ENCODE results near the gene FFAR1.
A peak's percentile ranks its signal among the peaks of the same experiment; 100 is the strongest.

Gene FFAR1

DNA sequence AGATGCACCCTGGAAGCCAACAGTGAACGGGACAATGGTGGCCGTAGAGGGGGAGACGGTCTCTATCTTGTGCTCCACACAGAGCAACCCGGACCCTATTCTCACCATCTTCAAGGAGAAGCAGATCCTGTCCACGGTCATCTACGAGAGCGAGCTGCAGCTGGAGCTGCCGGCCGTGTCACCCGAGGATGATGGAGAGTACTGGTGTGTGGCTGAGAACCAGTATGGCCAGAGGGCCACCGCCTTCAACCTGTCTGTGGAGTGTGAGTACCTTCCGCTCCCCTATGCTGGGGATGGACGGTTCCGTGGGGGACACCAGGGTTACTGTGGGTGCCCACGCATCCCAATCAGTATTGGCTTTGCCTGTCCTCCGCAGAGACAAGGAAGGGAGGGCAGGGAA lies 45.3 kb upstream of the FFAR1 start:
- TF ChIP-seq CTCF (IDR thresholded peaks at IDR 0.05; ENCODE audit: insufficient read depth, missing control alignments), result no peak
- FAIRE-seq (no peak), DNase-seq (ENCODE audit: insufficient read length, low spot score) (no peak)

GRCh38 chr19:35303357-35303915 lies 44.3 kb upstream of the FFAR1 start:
- no peak for DNase-seq (ENCODE audit: insufficient read length, low spot score)

DNA sequence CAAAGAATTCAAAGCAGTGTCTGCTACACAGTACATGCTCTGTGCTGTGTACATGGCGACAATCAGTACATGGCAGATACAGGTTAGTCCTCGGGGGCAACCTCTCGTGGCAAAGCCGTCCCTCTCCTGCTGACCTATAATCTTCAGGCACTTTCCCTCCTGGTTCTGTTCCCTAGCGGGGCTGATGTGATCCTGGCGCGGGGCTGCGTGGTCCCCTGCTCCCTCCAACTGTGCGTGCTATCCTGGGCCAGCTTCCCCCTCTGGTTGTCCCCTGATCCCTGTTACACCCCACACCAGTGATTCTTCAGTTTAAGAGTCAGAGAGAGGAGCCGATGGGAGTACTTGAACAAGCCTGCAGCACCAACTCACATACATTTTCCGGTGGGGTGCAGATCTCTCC lies 43.7 kb upstream of the FFAR1 start:
- no peak for FAIRE-seq
- TF ChIP-seq CTCF (IDR thresholded peaks at IDR 0.05; ENCODE audit: insufficient read depth, missing control alignments), result no peak
- DNase-seq (ENCODE audit: insufficient read length, low spot score), result no peak

More at GRCh38 chr19:35303357-35303915, 44.3 kb upstream of the FFAR1 start:
- no peak for FAIRE-seq
- TF ChIP-seq CTCF (IDR thresholded peaks at IDR 0.05; ENCODE audit: insufficient read depth, missing control alignments), result no peak

GRCh38 chr19:35305181-35305580 lies 42.5 kb upstream of the FFAR1 start:
- no peak for TF ChIP-seq CTCF (IDR thresholded peaks at IDR 0.05; ENCODE audit: insufficient read depth, missing control alignments)
- FAIRE-seq (no peak), DNase-seq (ENCODE audit: insufficient read length, low spot score) (no peak)

- TF ChIP-seq CTCF (IDR thresholded peaks at IDR 0.05; ENCODE audit: insufficient read depth, missing control alignments), result peak; percentile 16
- FAIRE-seq, result no peak
- DNase-seq (ENCODE audit: insufficient read length, low spot score), result no peak
Observed at GRCh38 chr19:35306473-35307246, 41.0 kb upstream of the FFAR1 start.

- DNase-seq (ENCODE audit: insufficient read length, low spot score), result no peak
- no peak for TF ChIP-seq CTCF (IDR thresholded peaks at IDR 0.05; ENCODE audit: insufficient read depth, missing control alignments)
- FAIRE-seq, result no peak
Observed at GRCh38 chr19:35307931-35308330, 39.8 kb upstream of the FFAR1 start.

DNA sequence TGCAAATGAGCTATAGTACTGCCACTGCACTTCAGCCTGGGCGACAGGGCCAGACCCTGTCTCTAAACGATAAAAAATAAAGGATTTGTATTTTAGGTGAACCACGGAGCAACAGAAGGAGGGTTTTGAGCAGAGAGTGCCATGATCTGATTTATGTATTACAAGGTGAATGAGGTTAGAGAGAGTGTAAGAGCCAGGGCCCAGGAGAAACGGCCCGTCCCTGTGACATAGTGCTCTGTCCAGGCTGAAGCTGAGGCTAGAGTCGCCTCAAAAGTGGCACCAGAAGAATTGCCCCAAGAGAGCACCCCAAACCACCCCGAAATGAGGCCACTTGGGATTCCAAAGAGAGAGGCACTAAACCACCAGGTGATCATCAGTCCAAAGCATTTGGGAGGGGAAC lies 38.8 kb upstream of the FFAR1 start:
- FAIRE-seq, result no peak
- TF ChIP-seq CTCF (IDR thresholded peaks at IDR 0.05; ENCODE audit: insufficient read depth, missing control alignments), result no peak
- no peak for DNase-seq (ENCODE audit: insufficient read length, low spot score)
